Activated CD4-positive, alpha-beta memory T cell treated with anti-CD3 and anti-CD28 coated beads, Interleukin-2, amount 10 ng/mL, durations not matched to agents 7 days and 5 days (primary cell): ENCODE data around the gene MEGF11. TPM values are rescaled to one million over a fixed set of nuclear protein-coding genes. Genes with fewer than 3 reads are reported as not detected.
"Not testable (repeated sequence)": the region's sequence is repeated elsewhere in the genome, so short reads cannot be mapped to it uniquely, and the experiment has no call there.

Source experiments
- CTCF ChIA-PET: fragments of 350-600 bp; sonication (Branson Sonifier 250); formaldehyde crosslinking; loops from one replicate; lab custom pipeline; 2021; ENCODE audit warnings: antibody characterized with exemption, inconsistent platforms; lab: Charles Lee
- POLR2A ChIA-PET: fragments of 350-600 bp; sonication (Branson Sonifier 250); formaldehyde crosslinking; loops from one replicate; lab custom pipeline; 2021; ENCODE audit warnings: antibody characterized with exemption; lab: Charles Lee
- DNase-seq: peaks from one replicate; pipeline ENCODE4 v3.0.0-alpha.2; 2020
- H3K27ac Mint-ChIP-seq: one replicate; pipeline ENCODE4 v1.8.0; 2021; ENCODE audit warnings: mild to moderate bottlenecking, mixed read lengths
- H3K27me3 Mint-ChIP-seq: one replicate; pipeline ENCODE4 v1.8.0; 2021; ENCODE audit warnings: mixed read lengths
- H3K36me3 Mint-ChIP-seq: one replicate; pipeline ENCODE4 v1.8.0; 2021; ENCODE audit warnings: low read depth, mixed read lengths
- H3K4me1 Mint-ChIP-seq: one replicate; pipeline ENCODE4 v1.8.0; 2021; ENCODE audit warnings: mixed read lengths
- H3K4me3 Mint-ChIP-seq: one replicate; pipeline ENCODE4 v1.8.0; 2021; ENCODE audit warnings: mild to moderate bottlenecking, mixed read lengths
- H3K9me3 Mint-ChIP-seq: one replicate; pipeline ENCODE4 v1.8.0; 2021; ENCODE audit warnings: mixed read lengths
- total RNA-seq, 2 experiments: library from RNA; stranded (reverse); gene quantifications; one replicate each; pipeline ENCODE4 v1.2.3, GENCODE V29; 2021

MEGF11 gene
- total RNA-seq, 2 experiments from 2014 or later = not detected

DNA sequence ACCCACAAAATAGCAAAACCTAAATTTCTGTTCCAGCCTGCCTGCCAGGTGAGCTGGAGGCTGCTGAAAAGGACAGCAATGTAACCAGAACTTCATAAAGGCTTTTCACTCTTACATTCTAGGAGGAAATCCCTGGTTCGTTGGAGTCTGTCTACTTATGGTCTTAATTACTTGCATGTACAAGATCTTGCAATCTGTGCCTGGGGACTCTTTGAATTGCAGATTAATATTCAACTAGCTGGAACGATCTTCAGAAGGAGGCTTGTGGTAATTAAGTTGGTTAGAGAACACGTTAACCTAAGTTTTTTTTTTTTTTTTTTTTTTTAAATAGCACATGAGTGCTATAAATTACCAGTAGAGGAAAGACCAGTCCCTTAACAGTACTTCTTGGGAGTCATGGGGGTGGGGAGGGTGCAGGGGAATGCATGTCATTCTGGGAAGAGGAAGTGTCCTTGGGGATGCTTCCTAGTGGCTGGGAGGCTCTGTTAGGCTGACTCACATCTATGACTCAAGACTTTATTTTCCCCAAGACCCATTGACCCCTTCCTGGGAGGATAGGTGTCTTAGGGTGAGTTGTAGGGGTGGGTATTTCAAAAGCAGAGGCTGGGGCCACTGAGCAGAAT, 244.5 kb downstream of the MEGF11 start:
- no peaks in the 10 kb centered on the region for H3K9me3 Mint-ChIP-seq
- H3K4me1 Mint-ChIP-seq = no peaks in the 10 kb centered on the region
- no peak for DNase-seq
- no peak overlapping the region for H3K4me3 Mint-ChIP-seq
- POLR2A ChIA-PET = no interaction called here
- CTCF ChIA-PET = interaction anchor here (0.7 kb wide), 2 partner anchors 18 to 602 kb away, joined by 3 read pairs; no protein-coding TSS in a partner anchor
- no peak overlapping the region for H3K27ac Mint-ChIP-seq
- H3K27me3 Mint-ChIP-seq = peaks cover 4% of the 10 kb centered on the region
- H3K36me3 Mint-ChIP-seq = no peaks in the 10 kb centered on the region

- Mint-ChIP-seq H3K27ac (no peak overlapping the region), H3K4me1 (no peaks in the 10 kb centered on the region), H3K27me3 (peaks cover 6% of the 10 kb centered on the region), H3K36me3 (no peaks in the 10 kb centered on the region), H3K4me3 (no peak overlapping the region), H3K9me3 (no peaks in the 10 kb centered on the region)
- CTCF ChIA-PET = no interaction called here
- POLR2A ChIA-PET = no interaction called here
- no peak for DNase-seq
These were observed 245.8 kb downstream of the MEGF11 start for GRCh38 chr15:66007663-66008262.

- H3K4me3 Mint-ChIP-seq = no peak overlapping the region
- no peak for DNase-seq
- H3K27ac Mint-ChIP-seq = no peak overlapping the region
- no peaks in the 10 kb centered on the region for H3K4me1 Mint-ChIP-seq
- H3K27me3 Mint-ChIP-seq = peaks cover 10% of the 10 kb centered on the region
- CTCF ChIA-PET = no interaction called here
- H3K9me3 Mint-ChIP-seq = no peaks in the 10 kb centered on the region
- no peaks in the 10 kb centered on the region for H3K36me3 Mint-ChIP-seq
- POLR2A ChIA-PET = no interaction called here
These were observed 246.6 kb downstream of the MEGF11 start for GRCh38 chr15:66006986-66007385.

DNA sequence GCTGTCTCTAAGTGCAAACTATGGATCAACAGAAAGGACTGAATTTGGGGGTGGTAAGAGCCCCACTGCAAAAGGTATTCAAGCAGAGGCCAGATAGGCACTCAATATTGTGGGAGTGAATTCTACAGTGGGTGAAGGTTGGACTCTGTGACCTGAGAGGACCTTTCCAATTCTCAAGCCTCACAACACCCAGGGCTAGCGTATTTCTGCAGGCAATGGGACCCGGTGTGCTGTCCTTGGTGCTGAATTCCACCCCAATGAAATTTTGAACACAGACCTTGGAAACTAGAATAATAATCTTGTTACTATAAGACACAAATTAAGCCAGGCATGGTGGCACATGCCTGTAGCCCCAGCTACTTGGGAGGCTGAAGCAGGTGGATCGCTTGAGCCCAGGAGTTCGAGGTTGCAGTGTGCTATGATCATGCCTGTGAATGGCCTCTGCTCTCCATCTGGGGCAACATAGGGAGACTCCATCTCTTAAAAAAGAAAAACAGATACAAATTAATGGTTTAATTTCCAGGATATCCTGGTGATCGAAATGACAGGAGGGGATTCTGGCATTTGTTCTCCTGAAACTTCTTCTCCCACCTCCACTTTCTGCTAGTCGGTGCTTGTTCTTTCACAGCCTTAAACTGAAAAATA, 248.8 kb downstream of the MEGF11 start:
- DNase-seq = peak; percentile 24
- Mint-ChIP-seq H3K4me1 (no peaks in the 10 kb centered on the region), H3K36me3 (no peaks in the 10 kb centered on the region), H3K27ac (no peak overlapping the region), H3K27me3 (peaks cover 15% of the 10 kb centered on the region), H3K4me3 (no peak overlapping the region), H3K9me3 (no peaks in the 10 kb centered on the region)
- CTCF ChIA-PET = interaction anchor here (0.8 kb wide), 1 partner anchor 25 kb away, joined by 4 read pairs; no protein-coding TSS in a partner anchor
- POLR2A ChIA-PET = no interaction called here

DNA sequence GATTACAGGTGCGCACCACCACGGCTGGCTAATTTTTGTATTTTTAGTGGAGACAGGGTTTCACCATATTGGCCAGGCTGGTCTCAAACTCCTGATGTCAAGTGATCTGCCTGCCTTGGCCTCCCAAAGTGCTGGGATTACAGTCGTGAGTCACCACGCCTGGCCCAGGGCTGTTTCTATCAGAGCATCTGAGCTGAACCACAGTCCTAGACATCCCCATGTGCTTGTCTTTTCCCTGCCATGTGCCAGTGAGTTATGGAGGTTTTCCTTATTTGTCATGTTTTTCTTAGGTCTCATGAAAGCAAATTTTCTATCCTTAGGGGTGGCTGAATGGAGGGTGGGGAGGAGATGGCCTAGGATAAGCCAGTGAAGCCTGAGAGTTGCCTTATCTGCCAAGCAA, 250.4 kb downstream of the MEGF11 start:
- CTCF ChIA-PET, H3K4me1 Mint-ChIP-seq, POLR2A ChIA-PET: not testable (repeated sequence)

GRCh38 chr15:66001717-66002426, 251.7 kb downstream of the MEGF11 start:
- H3K27ac Mint-ChIP-seq = no peak overlapping the region
- ChIA-PET POLR2A (no interaction called here), CTCF (no interaction called here)
- no peaks in the 10 kb centered on the region for H3K9me3 Mint-ChIP-seq
- H3K4me3 Mint-ChIP-seq = no peak overlapping the region
- H3K4me1 Mint-ChIP-seq = no peaks in the 10 kb centered on the region
- DNase-seq = no peak
- H3K27me3 Mint-ChIP-seq = peaks cover 20% of the 10 kb centered on the region
- H3K36me3 Mint-ChIP-seq = no peaks in the 10 kb centered on the region

More for the DNA sequence above, 250.4 kb downstream of the MEGF11 start:
- H3K9me3 Mint-ChIP-seq, H3K4me3 Mint-ChIP-seq, H3K27ac Mint-ChIP-seq, H3K36me3 Mint-ChIP-seq, DNase-seq: not testable (repeated sequence)
- H3K27me3 Mint-ChIP-seq = peaks cover 18% of the 10 kb centered on the region

- Mint-ChIP-seq H3K27me3 (peaks cover 20% of the 10 kb centered on the region), H3K27ac (no peak overlapping the region), H3K9me3 (no peaks in the 10 kb centered on the region), H3K36me3 (no peaks in the 10 kb centered on the region), H3K4me3 (no peak overlapping the region), H3K4me1 (no peaks in the 10 kb centered on the region)
- ChIA-PET CTCF (no interaction called here), POLR2A (no interaction called here)
- DNase-seq = no peak
These were observed 252.5 kb downstream of the MEGF11 start for GRCh38 chr15:66001042-66001441.

- Mint-ChIP-seq H3K27me3 (peaks cover 27% of the 10 kb centered on the region), H3K4me1 (no peaks in the 10 kb centered on the region), H3K9me3 (no peaks in the 10 kb centered on the region), H3K4me3 (no peak overlapping the region), H3K36me3 (no peaks in the 10 kb centered on the region), H3K27ac (no peak overlapping the region)
- POLR2A ChIA-PET = no interaction called here
- no peak for DNase-seq
- CTCF ChIA-PET = no interaction called here
These were observed 255.1 kb downstream of the MEGF11 start for GRCh38 chr15:65998486-65998885.

DNA sequence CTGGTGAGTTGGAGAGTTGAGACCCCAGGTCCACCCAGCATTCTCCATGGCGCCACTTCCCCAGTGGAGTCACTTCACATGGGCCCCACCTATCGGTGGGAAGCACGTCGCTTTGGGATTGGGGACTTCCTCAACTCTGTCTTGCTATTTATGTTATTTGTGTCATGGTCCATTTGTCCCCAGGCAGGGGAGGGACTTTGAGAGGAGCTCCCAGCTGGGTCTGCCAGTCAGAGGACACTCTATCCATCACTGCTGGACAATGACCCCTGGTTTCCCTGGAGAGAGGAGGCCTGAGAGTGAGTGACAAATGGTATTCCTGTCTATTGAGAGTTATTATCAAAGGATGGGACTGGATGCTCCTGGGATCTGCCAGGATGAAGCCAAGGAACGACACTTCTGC, 256.6 kb downstream of the MEGF11 start:
- H3K4me1 Mint-ChIP-seq = no peaks in the 10 kb centered on the region
- DNase-seq = no peak
- POLR2A ChIA-PET = no interaction called here
- CTCF ChIA-PET = no interaction called here
- H3K4me3 Mint-ChIP-seq = no peak overlapping the region
- H3K27ac Mint-ChIP-seq = no peak overlapping the region
- peaks cover 21% of the 10 kb centered on the region for H3K27me3 Mint-ChIP-seq
- no peaks in the 10 kb centered on the region for H3K36me3 Mint-ChIP-seq
- H3K9me3 Mint-ChIP-seq = no peaks in the 10 kb centered on the region

DNA sequence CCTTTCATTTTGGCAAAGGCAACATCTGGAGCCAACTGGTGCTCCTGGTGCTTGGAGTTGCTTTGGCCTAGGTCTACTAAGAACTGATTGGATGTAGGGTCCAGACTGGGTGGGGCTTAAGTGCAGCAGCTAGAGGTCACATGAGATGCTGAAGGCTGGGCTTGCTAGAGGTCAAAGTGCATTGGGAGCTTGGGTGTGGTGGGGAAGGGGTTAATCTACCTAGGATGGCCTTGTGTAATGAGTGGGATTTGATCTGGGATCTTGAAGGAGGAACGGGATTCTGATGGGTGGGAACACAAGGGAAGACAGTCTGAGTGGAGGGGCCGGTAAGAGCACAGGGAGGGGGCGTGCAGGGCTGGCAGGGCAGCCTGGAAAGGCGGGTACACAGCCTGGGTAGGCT, 258.7 kb downstream of the MEGF11 start:
- POLR2A ChIA-PET = no interaction called here
- CTCF ChIA-PET = no interaction called here
- Mint-ChIP-seq H3K27ac (no peak overlapping the region), H3K36me3 (no peaks in the 10 kb centered on the region), H3K9me3 (no peaks in the 10 kb centered on the region), H3K4me1 (no peaks in the 10 kb centered on the region), H3K27me3 (peaks cover 33% of the 10 kb centered on the region), H3K4me3 (no peak overlapping the region)
- DNase-seq = no peak

GRCh38 chr15:65993762-65994161, 259.8 kb downstream of the MEGF11 start:
- no peaks in the 10 kb centered on the region for H3K4me1 Mint-ChIP-seq
- peaks cover 29% of the 10 kb centered on the region for H3K27me3 Mint-ChIP-seq
- H3K9me3 Mint-ChIP-seq = no peaks in the 10 kb centered on the region
- POLR2A ChIA-PET = no interaction called here
- DNase-seq = no peak
- no peak overlapping the region for H3K4me3 Mint-ChIP-seq
- CTCF ChIA-PET = no interaction called here
- H3K36me3 Mint-ChIP-seq = no peaks in the 10 kb centered on the region
- H3K27ac Mint-ChIP-seq = no peak overlapping the region

- no peaks in the 10 kb centered on the region for H3K4me1 Mint-ChIP-seq
- no peak for DNase-seq
- H3K27ac Mint-ChIP-seq = no peak overlapping the region
- H3K27me3 Mint-ChIP-seq = peaks cover 33% of the 10 kb centered on the region
- H3K36me3 Mint-ChIP-seq = no peaks in the 10 kb centered on the region
- H3K9me3 Mint-ChIP-seq = no peaks in the 10 kb centered on the region
- POLR2A ChIA-PET = no interaction called here
- H3K4me3 Mint-ChIP-seq = no peak overlapping the region
- CTCF ChIA-PET = no interaction called here
These were observed 260.3 kb downstream of the MEGF11 start for GRCh38 chr15:65993236-65993635.

GRCh38 chr15:65991721-65992483, 261.6 kb downstream of the MEGF11 start:
- Mint-ChIP-seq H3K36me3 (no peaks in the 10 kb centered on the region), H3K9me3 (no peaks in the 10 kb centered on the region), H3K27me3 (peaks cover 37% of the 10 kb centered on the region), H3K27ac (no peak overlapping the region), H3K4me1 (no peaks in the 10 kb centered on the region), H3K4me3 (no peak overlapping the region)
- DNase-seq = no peak
- CTCF ChIA-PET = no interaction called here
- POLR2A ChIA-PET = no interaction called here
